ENCODE data around the gene PLG. TPM values are rescaled to one million over a fixed set of nuclear protein-coding genes. Genes with fewer than 3 reads are reported as not detected.

Gene PLG
- total and polyA plus RNA-seq, 2 of the 4 experiments (the other 2 are of a cell fraction): not detected

DNA sequence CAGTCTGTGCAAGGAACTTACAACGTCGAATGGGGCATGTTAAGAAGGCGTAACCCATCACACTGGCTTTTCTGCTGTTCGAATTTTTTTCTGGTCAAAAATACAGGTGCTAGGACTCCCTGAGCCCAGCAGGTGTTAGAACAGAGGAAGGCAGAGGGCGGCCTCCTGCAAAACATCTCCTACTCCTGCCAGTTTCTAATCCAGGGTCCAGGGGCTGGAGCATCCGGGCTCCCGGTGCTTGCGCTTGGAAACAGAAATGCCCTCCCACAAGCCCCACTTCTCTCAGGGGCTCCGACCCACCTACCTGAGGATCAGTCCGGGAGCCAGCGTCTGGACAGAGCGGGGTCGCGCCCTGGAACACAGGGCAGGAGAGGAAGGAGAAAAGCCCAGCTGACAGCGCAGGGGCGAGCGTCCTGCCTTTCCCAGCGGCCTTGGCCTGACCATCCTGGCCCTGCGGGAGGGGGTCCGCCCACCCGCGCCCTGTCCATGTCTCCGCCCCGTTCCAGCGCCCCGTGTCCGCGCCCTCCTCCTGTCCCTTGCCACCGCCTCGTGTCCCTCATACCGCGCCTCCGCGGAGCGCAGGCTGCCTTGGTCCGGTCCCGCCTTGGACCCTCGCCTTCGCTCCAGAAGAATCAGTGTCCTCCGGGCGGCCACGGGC is 23.2 kb upstream of the PLG start:
- DNase-seq: no peak
- in situ Hi-C loops (cut with MboI; ENCODE audit: low sequenced_read_pairs) (no loop called here), dilution Hi-C loops (cut with HindIII; ENCODE audit: low sequenced_read_pairs, unreplicated experiment) (no loop called here), intact Hi-C loops (cut with micrococcal nuclease) (no loop called here)
- no peak overlapping the region for H3K14ac ChIP-seq (replicated peaks; ENCODE audit: low read depth, low read length)
- H3K56ac ChIP-seq (ENCODE audit: extremely low read depth, insufficient read depth, low read length): no peak overlapping the region
- H4K91ac ChIP-seq (ENCODE audit: insufficient read depth, low read depth, low read length): no peak overlapping the region
- H3K9me1 ChIP-seq (ENCODE audit: insufficient read depth, low read length): no peaks in the 10 kb centered on the region
- no peaks in the 10 kb centered on the region for H3K4me1 ChIP-seq (ENCODE audit: control insufficient read depth, insufficient read depth, low read length)
- no peak overlapping the region for H2BK15ac ChIP-seq (ENCODE audit: low read depth, low read length)
- H2BK5ac ChIP-seq (ENCODE audit: low read depth, low read length, poor library complexity, severe bottlenecking): no peak overlapping the region
- H2AK9ac ChIP-seq (replicated peaks; ENCODE audit: low read depth, low read length, poor library complexity): no peak overlapping the region
- no peak overlapping the region for H2BK120ac ChIP-seq (ENCODE audit: low read depth, low read length)
- H3K18ac ChIP-seq (ENCODE audit: low read depth, low read length): no peak overlapping the region
- no peaks in the 10 kb centered on the region for H4K20me1 ChIP-seq (ENCODE audit: insufficient read depth, low read length)
- no peak overlapping the region for H3K27ac ChIP-seq (ENCODE audit: insufficient read depth, low read length)
- H2BK20ac ChIP-seq (ENCODE audit: low read depth, low read length): no peak overlapping the region
- H3K36me3 ChIP-seq (ENCODE audit: control insufficient read depth, insufficient read depth, low read length): no peaks in the 10 kb centered on the region
- H3K9ac ChIP-seq (ENCODE audit: low read depth, low read length): no peak overlapping the region
- H3K79me1 ChIP-seq (ENCODE audit: low read depth in 1 of 2, low read length in 2 of 2): no peaks in the 10 kb centered on the region
- 12% methylated on average over 19 of the region's 42 CpGs; no CpG with 5 or more reads in 1 of the 2 experiments for WGBS, 2 experiments (ENCODE audit: extremely low coverage in 2 of 2, insufficient read length in 1 of 2)
- no peak overlapping the region for H4K5ac ChIP-seq (ENCODE audit: low read depth, low read length)
- no peaks in the 10 kb centered on the region for H3K27me3 ChIP-seq (ENCODE audit: control insufficient read depth, insufficient read depth, low read length)
- no peak overlapping the region for H3K4me3 ChIP-seq (ENCODE audit: insufficient read depth, low read depth, low read length)
- no peak overlapping the region for H2AFZ ChIP-seq (replicated peaks; ENCODE audit: low read length, poor library complexity)
- no peak overlapping the region for H2AK5ac ChIP-seq (ENCODE audit: low read depth, low read length)
- H3K4ac ChIP-seq (ENCODE audit: low read depth, low read length): no peak overlapping the region
- no TSS peak for BruUV-seq (replicated peaks)
- CTCF ChIA-PET: no interaction called here
- peaks cover 10% of the 10 kb centered on the region for H3K9me3 ChIP-seq (ENCODE audit: control insufficient read depth, insufficient read depth, low read length)
- H3K4me2 ChIP-seq (ENCODE audit: low read depth, low read length): no peak overlapping the region
- no peak overlapping the region for H4K8ac ChIP-seq (ENCODE audit: low read depth in 2 of 2, low read length in 2 of 2)
- no peak for ATAC-seq (ENCODE audit: low read depth)
- POLR2A ChIA-PET (ENCODE audit: unreplicated experiment): no interaction called here
- H3K23ac ChIP-seq (ENCODE audit: low read depth, low read length): no peak overlapping the region
- TF ChIP-seq BHLHE40 (IDR thresholded peaks at IDR 0.05; ENCODE audit: low read depth, low read length) (no peak), NFE2L2 (IDR thresholded peaks at IDR 0.05; ENCODE audit: low read depth, low read length) (no peak)

Data from IMR-90 (cell line).